HG02610 (cell line): ENCODE data around the gene MAL.

Source experiments
- ATAC-seq: cut with Tn5 transposase; IDR thresholded peaks from one replicate; pipeline ENCODE4 v1.9.1; 2021; ENCODE audit warnings: mild to moderate bottlenecking, moderate library complexity; ENCODE audit not compliant: unreplicated experiment

The MAL gene

DNA sequence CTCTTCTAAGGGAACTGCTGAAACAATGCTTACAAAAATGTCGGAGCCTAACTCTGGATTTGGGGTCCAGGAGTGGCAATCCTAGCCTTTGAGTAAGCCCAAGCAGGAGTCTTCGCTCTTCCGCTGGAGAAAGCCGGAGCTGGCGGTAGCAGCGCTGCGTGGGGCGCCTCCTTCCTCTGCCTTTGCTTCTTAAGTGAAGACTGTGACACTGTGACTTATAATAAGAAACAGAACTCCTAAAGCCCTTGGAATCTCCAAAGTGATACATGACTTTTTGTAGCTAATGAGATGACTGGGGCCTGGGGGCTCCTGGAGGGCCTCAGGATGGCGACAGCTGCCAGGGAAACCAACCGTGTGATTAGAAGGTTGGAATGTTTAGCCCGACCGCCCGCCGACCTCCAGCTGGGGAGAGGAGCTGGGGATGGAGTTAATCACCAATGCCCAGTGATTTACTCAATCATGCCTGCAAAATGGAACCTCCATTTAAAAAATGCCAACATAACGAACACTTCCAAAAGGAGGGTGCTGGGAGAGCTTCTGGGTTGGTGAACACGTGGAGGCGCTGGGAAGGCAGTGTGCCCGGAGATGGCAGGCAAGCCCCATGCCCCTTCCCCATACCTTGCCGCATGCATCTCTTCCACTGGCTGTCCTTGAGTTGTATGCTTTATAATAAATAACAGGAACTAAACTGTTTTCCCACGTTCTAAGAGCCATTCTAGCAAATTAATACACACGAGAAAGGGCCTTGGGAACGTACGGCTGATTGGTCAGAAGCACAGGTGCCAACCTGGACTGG lies 29.0 kb upstream of the MAL start:
- ATAC-seq, result no peak

DNA sequence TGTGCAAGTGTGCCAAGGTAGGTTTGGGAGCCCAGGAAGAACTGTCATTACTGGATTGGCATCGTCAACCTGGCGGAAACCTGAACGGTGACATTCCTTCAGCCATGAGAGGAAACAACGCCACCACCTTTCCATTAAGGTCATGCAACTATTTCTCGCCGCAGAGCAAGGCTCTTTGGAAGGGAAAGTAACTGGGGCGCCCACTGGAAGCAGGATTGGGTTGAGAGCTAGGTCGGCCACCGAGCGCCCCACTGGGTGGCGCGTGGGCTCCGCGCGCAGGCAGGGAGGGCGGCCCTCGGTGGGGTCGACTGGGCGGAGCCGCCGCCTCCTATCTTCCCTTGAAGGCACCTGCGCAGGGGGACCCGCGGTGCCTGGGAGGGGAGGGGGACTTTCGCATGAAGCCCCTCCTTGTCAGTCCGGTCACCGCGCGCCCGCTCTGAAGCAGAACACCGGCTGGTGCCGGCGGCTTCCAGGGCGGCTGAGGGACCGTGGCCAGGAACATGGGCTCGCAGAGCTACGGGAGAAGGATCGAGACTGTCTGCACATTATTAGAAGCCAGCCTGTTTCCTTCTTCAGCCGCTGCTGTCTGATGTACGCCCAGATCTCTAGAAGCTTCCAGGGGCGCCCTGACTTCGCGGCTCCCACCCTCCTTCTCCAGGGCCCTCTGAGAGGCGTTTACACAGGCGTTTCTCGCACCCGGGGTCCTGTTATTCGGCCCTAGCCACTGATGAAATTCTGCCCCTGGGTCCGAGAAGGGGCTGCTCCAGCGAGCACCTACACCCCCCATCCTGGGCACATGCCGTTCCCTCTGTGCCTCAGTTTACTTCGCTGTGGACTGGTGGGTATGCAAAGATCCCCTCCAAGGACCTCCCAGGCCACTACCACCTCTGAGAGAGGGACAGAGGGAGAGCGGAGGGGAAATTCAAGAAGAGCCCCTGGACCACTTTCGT lies 27.3 kb upstream of the MAL start:
- no peak for ATAC-seq

DNA sequence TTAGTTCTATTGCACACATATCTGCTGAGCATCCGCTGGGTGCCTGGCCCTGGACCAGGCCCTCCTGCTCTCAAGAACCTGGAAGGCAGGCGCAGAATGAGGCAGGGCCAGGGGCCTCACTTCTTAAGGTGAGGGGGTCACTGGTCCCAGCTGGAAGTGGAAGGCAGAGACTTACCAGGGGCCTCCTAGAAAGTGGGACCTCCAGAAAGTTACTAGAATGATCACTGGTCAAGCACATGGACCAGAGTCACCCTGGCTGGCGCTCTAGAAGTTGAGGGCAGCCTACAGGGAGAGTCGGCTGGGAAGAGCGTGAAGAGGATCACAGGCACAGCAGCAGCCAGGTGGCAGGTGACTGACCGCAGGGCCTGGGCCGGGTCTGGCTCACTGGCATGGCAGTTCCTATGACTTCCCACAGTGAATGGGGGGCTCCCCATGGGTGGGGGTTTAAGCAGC lies 26.1 kb upstream of the MAL start:
- no peak for ATAC-seq

DNA sequence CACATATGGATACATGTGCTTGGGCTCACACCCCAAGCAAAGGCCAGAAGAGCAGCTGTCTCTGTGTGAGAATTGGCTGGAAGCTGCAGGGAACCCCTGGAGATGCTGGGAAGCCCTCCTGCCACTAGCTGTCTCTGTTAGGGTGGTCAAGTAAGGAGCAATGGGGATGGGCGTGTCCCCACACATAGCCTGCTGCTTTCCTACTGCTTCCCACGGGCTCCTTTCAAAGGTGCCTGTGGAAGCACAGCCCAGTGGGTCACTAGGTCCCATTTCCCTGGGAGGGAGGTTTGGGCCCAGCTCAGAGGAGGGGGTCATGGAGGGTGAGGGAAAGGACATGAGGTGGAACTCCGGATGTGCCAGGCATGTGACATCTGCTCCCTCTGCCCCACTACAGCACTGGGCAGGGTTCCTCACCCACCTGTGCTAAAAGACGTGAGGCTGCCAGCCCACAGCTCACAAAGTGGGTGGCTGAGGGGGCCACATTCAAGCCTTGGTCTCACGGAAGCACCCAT lies 24.4 kb upstream of the MAL start:
- ATAC-seq, result no peak

DNA sequence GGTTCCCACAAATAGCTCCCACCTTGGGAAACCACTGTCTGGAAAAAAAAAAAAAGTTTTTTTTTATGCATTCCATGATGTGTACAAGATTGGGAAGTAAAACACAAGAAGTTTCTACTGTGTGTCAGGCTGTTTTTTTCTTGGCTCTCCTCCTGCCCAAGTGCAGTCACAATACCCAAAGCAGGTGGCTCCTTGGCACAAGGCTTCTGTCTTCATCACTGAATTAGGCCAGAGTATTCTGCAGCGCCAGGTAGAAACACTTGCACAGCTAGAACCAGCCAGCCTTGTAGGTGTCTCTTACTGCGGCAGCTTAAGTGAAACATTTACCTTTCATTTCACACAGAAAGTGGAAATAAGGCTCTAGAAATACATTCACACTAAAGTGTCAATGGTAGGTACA lies 23.8 kb upstream of the MAL start:
- no peak for ATAC-seq

DNA sequence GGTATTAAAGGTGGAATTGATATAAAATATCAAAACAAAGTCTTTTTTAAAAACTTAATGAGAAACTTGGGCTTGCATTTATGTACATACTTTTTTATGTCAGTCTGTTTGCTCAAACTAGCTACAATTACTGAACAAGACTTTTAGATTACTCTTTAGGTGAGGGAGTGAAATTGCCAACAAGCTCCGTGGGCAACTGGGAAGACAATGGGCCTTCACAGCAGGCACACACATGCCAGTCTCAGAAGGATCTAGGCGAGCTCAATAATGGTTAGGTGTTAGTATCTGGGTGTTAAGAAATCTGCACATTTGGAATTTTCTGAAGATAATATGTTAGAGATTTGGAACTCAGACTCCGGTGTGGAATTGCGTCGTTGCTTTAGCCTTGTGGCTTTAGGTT lies 23.0 kb upstream of the MAL start:
- ATAC-seq, result no peak

DNA sequence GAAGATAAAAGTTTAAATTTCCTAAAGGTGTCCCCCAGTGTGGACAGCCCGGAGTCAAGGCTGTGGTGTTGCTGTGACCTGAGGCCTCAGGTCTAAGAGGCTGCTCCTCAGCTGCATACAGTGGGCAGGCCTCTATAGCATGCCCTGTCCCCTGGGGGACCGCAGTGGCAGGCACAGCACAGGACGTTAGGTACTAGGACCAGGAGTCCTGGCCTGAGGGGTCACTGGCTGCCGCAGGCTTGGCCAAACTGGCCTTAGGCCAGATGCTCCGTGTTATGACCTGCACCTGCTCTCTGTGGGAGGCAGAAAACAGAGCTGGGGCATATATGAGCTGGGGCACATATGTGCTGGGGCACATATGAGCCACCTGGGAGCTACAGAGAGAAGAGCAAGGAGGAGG lies 21.2 kb upstream of the MAL start:
- no peak for ATAC-seq

DNA sequence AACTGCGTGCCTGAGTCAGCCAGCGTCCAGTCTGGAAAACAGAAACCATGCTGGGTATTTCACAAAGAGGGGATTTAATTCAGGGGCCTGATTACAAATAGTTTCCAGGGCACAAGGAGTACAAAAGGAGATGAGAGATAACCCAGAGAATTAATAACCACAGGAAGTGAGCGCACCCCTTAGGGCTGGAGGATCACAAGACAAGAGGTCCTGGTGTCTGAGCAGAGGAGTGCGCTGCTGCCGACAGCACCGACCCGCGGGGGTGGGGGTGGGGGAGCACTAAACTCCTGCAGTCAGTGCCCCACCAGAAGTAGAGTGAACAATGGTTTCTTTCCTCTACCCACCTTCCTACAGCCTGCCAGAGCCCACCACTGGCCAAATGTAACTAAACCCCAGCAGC lies 20.8 kb upstream of the MAL start:
- ATAC-seq, result no peak

DNA sequence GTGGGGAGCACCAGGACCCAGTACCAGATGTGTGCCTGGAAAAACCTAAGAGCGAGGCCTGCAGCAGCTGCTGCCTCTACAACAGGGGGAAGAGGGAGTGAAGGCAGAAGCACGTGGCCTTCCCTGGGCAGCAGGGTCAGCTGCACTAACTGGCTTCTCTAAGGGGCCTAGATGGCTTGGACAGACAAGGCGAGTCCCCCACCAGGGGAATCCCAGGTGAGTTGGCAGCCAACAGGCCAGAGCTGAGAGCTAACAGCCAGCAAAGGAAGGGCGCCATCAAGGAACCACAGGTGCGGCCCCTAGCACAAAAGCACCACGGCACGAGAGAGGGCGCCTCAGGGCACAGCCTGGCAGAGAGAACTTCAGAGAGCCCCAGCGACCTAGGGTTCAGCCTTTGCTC lies 19.8 kb upstream of the MAL start:
- no peak for ATAC-seq

DNA sequence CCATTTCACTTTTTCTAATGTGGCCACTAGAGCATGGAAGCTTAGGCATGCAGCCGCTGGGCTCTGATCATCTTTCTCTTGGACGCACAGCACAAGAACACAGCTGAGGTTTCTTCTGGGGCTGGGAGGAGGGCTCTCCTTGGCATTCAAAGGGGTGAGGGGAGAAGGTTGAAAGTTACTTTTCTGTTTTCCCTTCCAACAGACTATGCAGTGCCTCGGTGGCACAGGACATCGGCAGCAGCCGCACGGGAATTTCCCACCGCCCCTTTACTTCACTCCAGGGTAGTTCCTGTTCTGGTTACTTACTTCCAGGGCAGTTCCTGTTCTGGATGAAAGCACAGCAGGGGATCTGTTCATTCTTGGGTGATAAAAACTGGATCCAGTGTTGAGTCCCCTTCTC lies 18.9 kb upstream of the MAL start:
- no peak for ATAC-seq

DNA sequence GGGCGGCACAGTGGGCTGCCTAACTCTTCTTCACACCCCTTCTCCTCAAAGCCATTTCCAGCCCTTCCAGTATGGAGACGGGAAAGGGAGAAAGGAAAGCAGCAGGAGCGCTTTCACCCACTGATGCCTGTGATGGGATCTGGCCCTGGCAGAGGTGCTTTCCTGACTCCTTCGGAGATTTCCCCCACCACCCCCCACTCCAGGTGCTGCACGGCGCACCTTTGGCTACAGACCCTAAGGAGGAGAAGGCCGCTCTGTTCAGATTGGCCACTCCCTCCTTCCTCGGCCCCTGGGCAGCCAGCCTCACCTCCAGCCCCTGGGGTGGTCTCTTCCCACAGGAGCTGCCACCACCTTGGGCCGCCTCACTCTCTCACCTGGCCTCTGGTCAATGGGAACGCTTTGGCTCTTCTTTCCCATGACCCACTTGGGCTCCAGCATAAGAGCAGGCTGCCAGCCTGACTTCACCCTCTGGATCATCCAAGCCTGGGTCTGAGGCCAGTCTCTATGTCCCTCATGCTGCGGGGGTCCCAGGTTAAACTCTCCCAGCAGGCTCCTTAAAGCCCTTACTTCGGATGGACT lies 18.4 kb upstream of the MAL start:
- no peak for ATAC-seq

DNA sequence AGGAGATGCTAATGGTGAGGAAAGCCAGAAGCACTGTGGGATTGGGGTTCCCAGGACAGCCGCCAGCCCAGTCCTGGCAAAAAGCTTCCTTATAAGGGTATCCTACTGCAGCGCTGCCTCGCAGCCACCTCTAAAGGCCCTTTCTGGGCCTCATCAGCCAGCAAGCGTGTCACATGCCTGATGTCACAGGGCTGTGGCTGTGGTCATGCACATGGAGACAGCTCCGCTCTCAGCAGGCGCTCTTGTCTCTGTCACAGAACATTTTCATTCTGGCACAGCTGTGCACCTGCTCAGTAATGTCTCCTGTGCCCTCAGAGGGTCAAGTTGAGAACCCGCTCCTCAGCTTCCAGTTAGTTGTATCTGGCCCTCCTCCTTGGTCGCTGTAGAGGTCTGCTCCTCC lies 17.7 kb upstream of the MAL start:
- ATAC-seq, result no peak

DNA sequence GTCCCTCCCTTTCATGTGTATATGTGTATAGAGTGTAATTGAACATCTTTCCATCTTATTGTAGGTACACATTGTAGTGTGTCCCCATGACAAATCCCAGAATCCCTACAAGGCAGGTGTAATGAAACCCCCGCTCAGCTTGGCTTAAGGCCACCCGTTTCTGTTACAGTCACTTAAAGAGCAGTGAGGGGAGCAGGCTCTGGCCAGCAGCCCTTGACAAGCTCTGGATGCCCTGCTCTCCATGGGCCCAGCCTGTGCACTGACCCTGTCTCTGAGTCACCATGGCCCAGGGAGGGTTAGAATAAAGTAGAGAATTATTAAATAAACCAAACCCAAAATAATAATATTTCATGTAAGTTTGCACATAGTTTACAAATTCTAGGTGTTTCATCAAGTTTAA lies 17.2 kb upstream of the MAL start:
- no peak for ATAC-seq

DNA sequence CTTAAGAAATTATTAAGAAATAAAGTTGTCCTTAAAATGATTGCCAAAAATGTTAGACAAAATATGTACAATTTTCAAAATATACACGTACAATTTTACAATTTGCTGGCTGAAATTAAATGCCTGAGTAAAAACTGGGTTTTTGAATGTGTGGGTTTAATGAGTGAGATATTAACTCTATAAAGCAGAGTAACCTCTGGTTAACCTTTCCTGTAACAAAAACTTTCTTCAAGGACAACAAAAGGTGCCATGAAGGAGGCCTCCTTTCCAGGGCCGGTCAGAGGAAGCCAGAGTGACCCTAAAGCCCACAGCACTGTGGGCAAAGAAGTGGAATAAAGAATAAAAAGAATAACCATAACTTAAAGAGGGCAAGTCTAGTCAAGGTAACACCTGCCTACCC lies 16.5 kb upstream of the MAL start:
- no peak for ATAC-seq

DNA sequence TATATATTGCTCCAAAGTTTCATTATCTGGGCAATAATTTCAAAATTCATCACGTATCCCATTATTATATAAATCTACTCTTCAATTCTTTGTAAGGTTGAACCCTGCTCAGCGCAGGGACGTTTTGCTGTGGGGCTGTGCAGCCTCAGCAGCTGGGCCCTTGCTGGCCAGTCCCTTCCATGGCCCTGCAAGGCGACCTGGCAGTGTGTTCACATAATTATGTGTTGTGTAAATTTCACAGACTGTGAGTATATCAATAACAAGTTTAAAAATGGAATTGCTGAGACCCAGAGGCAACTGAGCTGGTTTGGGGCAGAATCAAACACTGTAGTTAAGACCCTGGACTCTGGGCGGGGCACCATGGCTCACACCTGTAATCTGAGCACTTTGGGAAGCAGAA lies 16.1 kb upstream of the MAL start:
- no peak for ATAC-seq

DNA sequence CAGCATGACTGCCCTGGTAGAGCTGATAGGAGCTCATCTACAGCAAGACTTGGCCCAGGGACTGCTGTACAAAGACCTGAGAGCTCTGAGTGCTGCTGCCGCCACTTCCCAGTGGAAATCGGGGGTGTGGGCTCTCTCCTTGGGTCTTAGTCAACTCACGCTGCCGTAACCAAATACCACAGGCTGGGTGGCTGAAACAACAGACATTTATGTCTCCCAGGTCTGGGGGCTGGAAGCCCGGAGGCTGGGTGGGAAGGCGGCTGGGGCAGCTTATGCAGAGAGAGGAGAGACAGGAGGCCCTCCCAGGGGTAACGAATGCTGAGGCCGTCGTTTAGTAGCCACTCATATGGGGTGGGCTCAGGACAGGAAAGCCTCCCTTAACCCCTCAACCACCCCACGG lies 15.4 kb upstream of the MAL start:
- ATAC-seq, result no peak

DNA sequence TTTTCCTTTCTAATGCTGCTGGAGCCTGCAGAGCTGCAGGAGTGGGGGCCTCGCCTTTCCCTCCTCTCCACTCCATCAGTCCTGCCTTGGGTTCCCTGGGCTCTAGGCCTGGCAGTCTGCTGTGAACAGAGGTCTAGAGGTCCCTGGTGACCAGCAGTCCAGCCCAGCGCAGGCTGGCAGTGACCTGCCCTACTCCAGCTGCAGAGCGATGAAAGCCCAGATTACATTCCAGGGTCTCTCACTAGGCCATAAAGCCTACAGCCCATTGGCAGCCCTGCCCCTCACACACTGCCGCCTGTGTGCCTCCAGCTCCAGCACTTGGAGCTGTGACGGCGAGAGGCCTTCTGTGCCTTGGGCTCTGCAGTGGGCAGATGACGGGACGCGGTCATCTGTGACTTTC lies 14.8 kb upstream of the MAL start:
- ATAC-seq, result no peak

DNA sequence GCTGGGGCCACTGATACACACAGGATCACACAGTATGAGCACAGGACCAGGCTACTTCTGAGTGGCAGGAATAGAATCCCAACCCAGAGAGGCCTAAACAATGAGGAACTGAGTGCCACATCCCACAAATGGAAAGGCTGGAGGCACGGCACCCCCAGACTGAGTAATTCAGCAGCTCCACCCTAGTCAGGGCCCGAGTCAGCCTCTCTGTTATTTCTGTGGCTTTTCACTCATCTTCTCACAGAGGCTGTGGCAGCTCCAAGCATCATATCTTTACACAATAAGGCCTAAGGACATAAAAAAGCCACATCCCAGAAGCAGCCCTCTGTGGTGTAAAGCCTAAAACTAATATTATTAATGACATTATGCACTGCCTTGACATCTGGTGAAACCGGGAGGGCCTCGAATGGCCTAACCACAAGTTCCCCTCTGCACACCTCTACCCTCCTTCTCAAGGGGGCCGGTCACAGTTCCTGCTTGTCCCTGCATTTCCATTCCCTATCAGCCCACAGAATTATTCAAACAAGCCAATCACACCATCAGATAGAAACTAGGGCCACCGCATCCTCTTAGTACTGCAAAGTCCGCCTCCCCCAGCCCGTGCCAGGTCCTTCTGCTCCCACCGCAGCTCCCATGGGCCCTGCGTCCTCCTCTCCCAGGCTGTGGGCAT lies 12.5 kb upstream of the MAL start:
- peak; percentile 72 for ATAC-seq

DNA sequence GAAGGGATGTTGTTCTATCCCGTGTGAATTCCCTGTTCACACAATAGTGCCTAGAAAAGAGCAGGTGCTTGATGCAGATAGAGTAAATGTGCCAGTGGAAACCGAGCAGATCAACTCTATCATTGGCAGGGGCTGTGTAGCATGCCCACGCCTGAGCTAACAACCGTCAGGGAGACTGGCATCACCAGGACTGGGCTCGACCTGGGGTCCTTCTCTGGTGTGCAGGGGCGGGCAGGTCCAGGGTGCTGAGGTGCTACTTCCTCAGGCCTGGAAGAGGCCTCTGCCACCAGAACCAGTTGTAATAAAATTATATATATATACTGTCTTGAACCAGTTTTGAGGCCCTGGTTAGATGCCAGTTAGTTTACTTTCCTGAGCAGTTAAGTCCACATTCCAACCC lies 11.8 kb upstream of the MAL start:
- ATAC-seq, result no peak

DNA sequence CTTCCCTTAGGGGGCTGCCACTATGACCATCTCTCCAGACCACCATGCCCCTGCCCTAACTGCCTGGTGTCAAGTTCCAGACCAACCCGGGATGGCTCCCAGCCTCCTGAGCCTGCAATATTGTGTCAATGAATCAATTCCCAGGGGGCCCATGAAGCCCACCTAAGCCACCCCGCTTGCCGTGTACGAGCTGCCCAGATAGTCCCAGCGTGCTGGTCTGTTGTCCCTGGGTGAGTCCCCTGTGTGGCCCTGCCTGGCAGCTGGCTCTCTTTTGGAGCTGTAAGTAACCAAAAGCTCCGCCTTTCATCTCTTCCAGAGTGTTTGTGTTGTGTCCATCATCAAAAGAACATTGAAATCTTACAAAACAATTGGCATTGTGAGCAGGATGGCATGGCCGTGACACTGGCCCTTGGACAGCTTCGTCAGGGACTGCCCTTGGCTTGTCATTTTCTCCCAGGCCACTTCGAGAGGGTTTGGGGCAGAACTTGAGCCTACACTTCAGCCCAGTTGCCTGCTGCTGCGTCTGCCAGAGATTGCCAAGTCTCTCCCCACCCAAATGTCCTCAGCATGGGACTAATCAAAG lies 11.3 kb upstream of the MAL start:
- ATAC-seq, result no peak
